ENCODE data around the gene IFTAP.

- TF ChIP-seq POLR2A (IDR thresholded peaks at IDR 0.05) (no peak), CTCF (IDR thresholded peaks at IDR 0.05 in 4 of 5, conservative IDR thresholded peaks at IDR 0.05 in 1 of 5) (no peak)
These were observed 93.8 kb downstream of the IFTAP start for GRCh38 chr11:36688132-36688531.

All from gastrocnemius medialis (tissue), 4 donors.